ENCODE results near the gene PHYHIPL. TPM values are rescaled to one million over a fixed set of nuclear protein-coding genes. Genes with fewer than 3 reads are reported as not detected.

Gene PHYHIPL
- total RNA-seq, 4 donors from 2014 or later: 0.39 to 1.7 (median 1.0) TPM

- ATAC-seq: no peak
- H3K27me3 ChIP-seq: no peaks in the 10 kb centered on the region
- no peak overlapping the region for H3K27ac ChIP-seq
- WGBS, 2 donors (ENCODE audit: low coverage in 1 of 2): 49 to 69% methylated on average over 3 of the region's 5 CpGs
- H3K36me3 ChIP-seq: peaks cover 0 to 10% of the 10 kb centered on the region in 2 donors
- H3K9me3 ChIP-seq: no peaks in the 10 kb centered on the region
- H3K4me1 ChIP-seq: peaks cover 0 to 10% (median 0%) of the 10 kb centered on the region in 3 donors
- TF ChIP-seq POLR2A (IDR thresholded peaks at IDR 0.05): no peak
- TF ChIP-seq, protein P1, sequence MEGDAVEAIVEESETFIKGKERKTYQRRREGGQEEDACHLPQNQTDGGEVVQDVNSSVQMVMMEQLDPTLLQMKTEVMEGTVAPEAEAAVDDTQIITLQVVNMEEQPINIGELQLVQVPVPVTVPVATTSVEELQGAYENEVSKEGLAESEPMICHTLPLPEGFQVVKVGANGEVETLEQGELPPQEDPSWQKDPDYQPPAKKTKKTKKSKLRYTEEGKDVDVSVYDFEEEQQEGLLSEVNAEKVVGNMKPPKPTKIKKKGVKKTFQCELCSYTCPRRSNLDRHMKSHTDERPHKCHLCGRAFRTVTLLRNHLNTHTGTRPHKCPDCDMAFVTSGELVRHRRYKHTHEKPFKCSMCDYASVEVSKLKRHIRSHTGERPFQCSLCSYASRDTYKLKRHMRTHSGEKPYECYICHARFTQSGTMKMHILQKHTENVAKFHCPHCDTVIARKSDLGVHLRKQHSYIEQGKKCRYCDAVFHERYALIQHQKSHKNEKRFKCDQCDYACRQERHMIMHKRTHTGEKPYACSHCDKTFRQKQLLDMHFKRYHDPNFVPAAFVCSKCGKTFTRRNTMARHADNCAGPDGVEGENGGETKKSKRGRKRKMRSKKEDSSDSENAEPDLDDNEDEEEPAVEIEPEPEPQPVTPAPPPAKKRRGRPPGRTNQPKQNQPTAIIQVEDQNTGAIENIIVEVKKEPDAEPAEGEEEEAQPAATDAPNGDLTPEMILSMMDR (IDR thresholded peaks at IDR 0.05): no peak
- TF ChIP-seq EP300 (IDR thresholded peaks at IDR 0.05): no peak
- TF ChIP-seq POLR2AphosphoS5 (IDR thresholded peaks at IDR 0.05): no peak
- H3K4me3 ChIP-seq: no peak overlapping the region
Observed at GRCh38 chr10:59265141-59265540, 88.7 kb downstream of the PHYHIPL start.

DNA sequence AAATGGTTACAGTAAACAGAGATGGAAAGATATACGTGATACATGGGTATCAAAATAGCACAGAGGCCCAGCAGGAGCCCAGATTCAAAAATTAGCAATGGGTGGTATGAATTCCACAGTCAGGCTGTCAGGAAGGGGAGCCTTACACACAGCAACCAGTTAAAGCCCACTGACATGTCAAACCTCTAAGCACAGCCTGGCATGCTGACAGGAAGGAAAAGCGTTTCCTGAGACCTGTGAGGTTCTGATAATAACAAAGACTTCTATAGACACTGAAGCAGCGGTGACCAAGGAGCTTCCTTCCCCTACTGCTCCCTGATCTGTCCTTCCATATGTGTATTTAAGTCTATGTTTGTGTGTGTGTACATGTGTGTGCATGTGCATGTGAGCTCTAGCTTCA, 89.9 kb downstream of the PHYHIPL start:
- Histone ChIP-seq H3K4me3 (no peak overlapping the region), H3K9me3 (no peaks in the 10 kb centered on the region), H3K4me1 (peaks cover 0 to 14% (median 0%) of the 10 kb centered on the region in 3 donors), H3K27ac (no peak overlapping the region), H3K27me3 (no peaks in the 10 kb centered on the region), H3K36me3 (peaks cover 0 to 7% of the 10 kb centered on the region in 2 donors)
- WGBS, 2 donors (ENCODE audit: low coverage in 1 of 2): 63 to 67% methylated on average over 1 to 3 of the region's 3 CpGs
- TF ChIP-seq, protein P1 (IDR thresholded peaks at IDR 0.05): no peak
- TF ChIP-seq EP300 (IDR thresholded peaks at IDR 0.05): no peak
- TF ChIP-seq POLR2AphosphoS5 (IDR thresholded peaks at IDR 0.05): no peak
- TF ChIP-seq POLR2A (IDR thresholded peaks at IDR 0.05): no peak
- no peak for ATAC-seq

DNA sequence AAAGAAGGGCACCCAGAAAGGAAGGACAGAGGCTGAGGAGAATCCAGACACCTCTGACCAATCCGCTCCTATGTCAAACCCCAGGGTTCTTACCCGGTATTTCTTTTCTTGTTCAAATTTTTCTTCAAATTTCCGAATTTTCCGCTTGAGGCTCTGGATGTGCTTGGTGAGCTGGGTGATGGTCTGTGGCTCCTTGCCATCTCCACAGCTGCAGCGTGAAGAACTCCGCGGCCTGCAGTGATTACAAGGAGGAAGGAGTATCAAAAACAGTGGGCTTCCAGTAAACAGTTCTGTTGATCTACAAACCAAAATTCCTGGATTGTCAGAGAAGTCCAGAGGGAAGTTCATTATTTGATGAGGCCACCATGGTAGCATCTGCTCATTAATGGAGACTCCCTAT, 92.0 kb downstream of the PHYHIPL start:
- ATAC-seq: no peak
- Histone ChIP-seq H3K36me3 (peaks cover 0 to 3% of the 10 kb centered on the region in 2 donors), H3K27me3 (no peaks in the 10 kb centered on the region), H3K27ac (no peak overlapping the region), H3K4me1 (peaks cover 0 to 34% (median 0%) of the 10 kb centered on the region in 3 donors), H3K9me3 (no peaks in the 10 kb centered on the region), H3K4me3 (no peak overlapping the region)
- 94% methylated on average over 2 to 7 of the region's 7 CpGs for WGBS, 2 donors (ENCODE audit: low coverage in 1 of 2)
- TF ChIP-seq POLR2AphosphoS5 (IDR thresholded peaks at IDR 0.05) (no peak), EP300 (IDR thresholded peaks at IDR 0.05) (no peak), POLR2A (IDR thresholded peaks at IDR 0.05) (no peak)
- TF ChIP-seq, protein P1 (IDR thresholded peaks at IDR 0.05): no peak

DNA sequence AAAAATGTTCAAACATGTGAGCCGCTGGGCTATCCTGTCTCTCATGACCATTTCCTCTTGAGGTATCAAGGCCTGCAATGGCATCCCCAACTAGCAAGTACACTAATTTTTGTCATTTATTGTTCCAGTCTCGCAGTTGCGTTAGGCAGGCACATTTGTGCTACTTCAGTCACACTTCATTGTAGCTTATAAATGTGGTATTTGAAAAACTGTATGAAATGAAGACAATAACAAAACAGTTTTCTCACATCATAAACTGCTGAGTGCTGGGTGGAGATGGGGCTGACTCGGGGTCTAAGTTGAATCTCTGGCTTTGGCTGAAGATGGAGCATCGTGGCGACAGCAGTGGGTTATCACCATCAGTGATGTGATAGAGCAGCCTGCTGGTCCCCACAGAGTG, 93.2 kb downstream of the PHYHIPL start:
- no peaks in the 10 kb centered on the region for H3K9me3 ChIP-seq
- no peak overlapping the region for H3K4me3 ChIP-seq
- ATAC-seq: no peak
- H3K27me3 ChIP-seq: no peaks in the 10 kb centered on the region
- peaks cover 0 to 3% of the 10 kb centered on the region in 2 donors for H3K36me3 ChIP-seq
- H3K27ac ChIP-seq: no peak overlapping the region
- H3K4me1 ChIP-seq: peaks cover 0 to 30% (median 0%) of the 10 kb centered on the region in 3 donors
- 94 to 95% methylated on average over 3 to 6 of the region's 6 CpGs for WGBS, 2 donors (ENCODE audit: low coverage in 1 of 2)
- TF ChIP-seq POLR2A (IDR thresholded peaks at IDR 0.05) (no peak), EP300 (IDR thresholded peaks at IDR 0.05) (no peak), POLR2AphosphoS5 (IDR thresholded peaks at IDR 0.05) (no peak)
- TF ChIP-seq, protein P1 (IDR thresholded peaks at IDR 0.05): no peak

- Histone ChIP-seq H3K27me3 (no peaks in the 10 kb centered on the region), H3K36me3 (peaks cover 0 to 3% of the 10 kb centered on the region in 2 donors), H3K4me3 (no peak overlapping the region), H3K4me1 (peaks cover 0 to 30% (median 0%) of the 10 kb centered on the region in 3 donors), H3K9me3 (no peaks in the 10 kb centered on the region), H3K27ac (no peak overlapping the region)
- no peak for ATAC-seq
- 81 to 84% methylated on average over 3 of the region's 3 CpGs for WGBS, 2 donors (ENCODE audit: low coverage in 1 of 2)
- TF ChIP-seq EP300 (IDR thresholded peaks at IDR 0.05) (no peak), POLR2A (IDR thresholded peaks at IDR 0.05) (no peak), POLR2AphosphoS5 (IDR thresholded peaks at IDR 0.05) (no peak)
Observed at GRCh38 chr10:59270492-59270891, 94.0 kb downstream of the PHYHIPL start.

All from gastroesophageal sphincter (tissue), 4 donors.